Activated CD8-positive, alpha-beta memory T cell treated with anti-CD3 and anti-CD28 coated beads, Interleukin-2, amount 50 U/mL, for 1 hour (primary cell): ENCODE measurements around the gene ST3GAL2.

Experiments
- DNase-seq: peaks from one replicate; pipeline ENCODE4 v3.0.0-alpha.2; 2020; ENCODE audit errors: extremely low read depth

The ST3GAL2 gene

GRCh38 chr16:70438969-70439862 is at the start of gene ST3GAL2:
Gene ST3GAL2, minus strand, starts transcription at chr16:70439100. Its CDS starts 40,570 bp downstream, at chr16:70398530.
- DNase-seq, result peak; percentile 63

GRCh38 chr16:70484867-70485266 is 46.0 kb upstream of the ST3GAL2 start:
- no peak for DNase-seq

DNA sequence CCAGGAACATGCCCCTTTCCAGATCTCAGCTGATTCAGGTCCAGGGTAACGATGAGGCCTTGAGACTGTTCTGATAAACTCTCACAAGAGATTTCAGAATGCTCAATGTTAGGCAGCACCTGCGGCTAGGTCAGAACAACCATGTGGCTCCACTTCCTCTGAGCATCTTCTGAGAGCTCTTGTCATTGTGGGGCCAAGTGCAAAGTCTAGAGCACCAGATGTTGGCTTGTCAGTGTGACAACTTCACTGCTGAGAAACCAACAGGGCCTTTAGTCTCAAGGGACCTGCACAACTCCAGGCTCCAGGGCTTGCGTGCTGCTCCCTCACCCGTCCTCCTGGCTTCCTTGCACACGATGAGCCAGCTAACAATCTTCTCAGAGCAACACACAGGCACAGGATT is 44.5 kb upstream of the ST3GAL2 start:
- DNase-seq, result no peak

GRCh38 chr16:70482624-70483023 is 43.7 kb upstream of the ST3GAL2 start:
- DNase-seq, result no peak

DNA sequence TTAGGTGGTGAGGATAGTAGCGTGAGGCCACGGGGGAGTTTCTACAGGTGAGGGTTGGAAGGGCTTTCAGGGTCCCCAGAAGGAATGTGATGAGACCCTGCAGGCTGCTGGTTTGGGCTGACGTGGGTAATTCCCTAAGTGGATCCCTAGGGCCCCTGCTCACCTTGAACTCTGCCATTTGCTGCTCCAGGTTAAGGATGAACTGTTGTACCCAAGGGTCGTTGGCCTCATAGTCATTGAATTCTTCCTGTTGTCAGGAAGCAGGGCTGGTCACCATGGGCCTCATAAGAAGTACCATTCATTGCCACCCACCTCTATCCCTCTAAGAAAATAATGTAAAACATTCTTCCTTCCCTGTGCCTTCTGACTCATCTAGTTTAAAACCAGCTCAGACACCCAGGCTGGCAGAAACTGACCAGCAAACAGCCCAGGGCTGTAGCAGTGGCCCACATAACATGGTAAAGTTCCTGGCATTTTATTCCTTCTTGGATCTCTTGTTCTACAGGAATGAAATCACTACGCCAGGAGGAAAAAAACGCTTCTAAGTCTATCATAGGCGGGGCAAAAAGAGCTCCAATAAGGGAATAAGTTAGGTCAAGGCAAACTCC is 43.1 kb upstream of the ST3GAL2 start:
- no peak for DNase-seq

DNA sequence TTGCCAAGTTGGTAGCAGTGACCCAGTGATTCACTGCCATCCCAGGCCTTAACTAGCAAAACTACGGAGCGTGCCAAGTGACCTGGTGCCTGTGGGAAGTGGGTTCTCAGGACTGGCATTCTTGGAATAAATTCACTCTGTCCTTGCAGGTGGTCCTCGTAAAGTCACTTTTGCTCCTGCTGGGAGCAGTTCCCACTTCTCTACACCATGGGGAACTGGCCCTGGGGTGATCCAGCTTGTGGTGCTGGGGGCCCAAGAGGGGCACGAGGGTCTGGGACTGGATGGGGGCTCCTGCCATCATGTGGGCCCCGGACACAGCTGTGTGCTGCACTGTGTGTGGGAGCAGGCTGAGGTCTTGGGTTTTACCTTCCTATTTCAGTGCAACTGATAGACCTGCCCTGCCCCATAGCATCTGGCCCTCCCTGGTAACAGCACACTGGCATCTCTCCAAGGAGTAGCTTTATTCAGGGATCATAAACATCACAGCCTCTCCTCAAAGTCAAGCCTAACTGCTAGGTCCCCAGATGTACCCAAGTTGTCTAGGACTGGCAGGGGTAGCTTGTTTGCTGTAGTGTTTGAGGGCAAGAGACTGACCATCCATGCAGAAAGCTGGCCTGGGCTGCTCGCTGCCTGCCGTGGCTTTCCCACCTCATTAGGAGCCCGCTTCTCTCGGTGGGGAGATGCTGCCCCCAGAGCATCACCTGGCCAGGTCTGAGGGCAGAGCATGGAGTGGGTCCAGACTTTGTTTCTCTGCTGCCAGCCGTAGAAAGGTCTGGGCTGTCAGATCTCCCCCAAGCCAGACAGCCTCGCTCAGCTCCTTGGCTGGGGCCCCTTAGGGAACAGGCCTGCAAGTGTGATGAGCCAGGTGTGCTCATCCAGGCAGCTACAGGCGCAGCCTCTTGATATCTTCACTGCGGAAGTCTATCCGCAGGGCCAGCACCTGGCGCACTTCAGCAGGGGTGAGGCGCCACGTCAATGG is 41.5 kb upstream of the ST3GAL2 start:
- DNase-seq, result no peak

DNA sequence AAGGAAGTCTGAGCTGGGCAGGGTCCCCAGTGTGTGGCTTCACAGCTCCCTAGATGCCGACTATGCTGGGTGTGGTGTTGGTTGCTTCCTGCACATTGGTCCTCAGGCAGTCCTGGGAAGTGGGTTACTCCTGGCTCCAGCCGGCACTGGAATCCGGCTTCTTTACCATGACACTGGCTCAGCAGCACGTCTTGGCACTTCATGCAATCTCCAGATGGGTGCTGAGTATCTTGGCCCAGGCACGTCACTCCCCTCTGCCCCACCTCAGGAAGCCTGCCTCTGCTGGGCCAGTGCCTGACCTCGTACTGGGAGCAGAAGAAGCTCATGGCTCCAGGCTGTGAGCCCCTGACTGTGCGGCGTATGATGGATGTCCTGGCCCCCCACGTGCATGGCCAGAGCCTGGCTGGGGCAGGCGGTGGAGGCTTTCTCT is 40.0 kb upstream of the ST3GAL2 start:
- no peak for DNase-seq

DNA sequence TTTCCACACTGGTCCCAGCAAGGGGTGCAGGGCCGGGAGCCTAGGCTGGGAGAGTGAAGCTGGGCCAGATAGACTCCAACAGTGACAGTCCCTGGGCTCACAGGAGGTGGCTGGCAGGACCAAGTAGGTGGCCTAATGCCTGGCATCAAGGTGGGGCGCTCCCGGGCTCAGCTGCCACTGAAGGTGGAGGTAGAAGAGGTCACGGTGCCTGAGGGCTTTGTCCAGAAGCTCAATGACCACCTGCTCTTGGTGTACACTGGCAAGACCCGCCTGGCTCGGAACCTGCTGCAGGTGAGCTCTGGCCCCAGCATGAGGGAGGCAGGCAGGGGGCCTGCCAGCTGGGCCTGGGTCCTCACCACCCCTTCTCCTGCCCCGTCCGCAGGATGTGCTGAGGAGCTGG is 39.3 kb upstream of the ST3GAL2 start:
- DNase-seq, result no peak

GRCh38 chr16:70476272-70477020 is 37.5 kb upstream of the ST3GAL2 start:
- DNase-seq, result no peak

DNA sequence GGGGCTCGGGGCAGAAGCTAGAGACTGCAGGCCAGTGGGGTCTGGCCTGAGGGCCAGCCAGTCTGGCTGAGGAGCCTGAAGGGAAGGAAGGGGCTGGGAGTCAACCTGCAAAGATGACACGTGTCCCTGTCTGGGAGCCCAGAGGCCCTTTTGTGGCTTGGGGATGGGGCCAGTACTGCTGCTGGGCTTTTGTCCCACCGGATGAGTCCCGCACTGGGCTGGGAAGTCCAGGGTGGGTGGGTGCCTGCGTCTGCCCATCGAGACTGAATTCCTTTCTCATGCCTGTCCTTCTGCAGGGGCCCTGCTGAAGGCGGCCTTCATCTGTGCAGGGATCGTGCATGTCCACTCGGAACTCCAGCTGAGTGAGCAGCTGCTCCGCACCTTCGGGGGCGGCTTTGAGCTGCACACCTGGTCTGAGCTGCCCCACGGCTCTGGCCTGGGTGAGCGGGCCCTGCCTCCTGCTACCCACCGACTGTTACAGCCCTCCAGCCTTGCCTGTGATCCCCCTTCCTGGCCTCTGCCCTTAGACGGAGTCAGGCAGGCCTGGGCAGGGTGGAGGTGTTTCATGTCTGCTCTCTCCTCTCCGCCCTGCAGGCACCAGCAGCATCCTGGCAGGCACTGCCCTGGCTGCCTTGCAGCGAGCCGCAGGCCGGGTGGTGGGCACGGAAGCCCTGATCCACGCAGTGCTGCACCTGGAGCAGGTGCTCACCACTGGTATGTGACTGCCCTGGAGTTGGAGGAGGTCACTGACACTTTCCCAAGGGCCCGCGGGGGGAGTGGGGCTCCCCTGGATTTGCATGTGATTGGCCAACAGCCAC is 36.4 kb upstream of the ST3GAL2 start:
- no peak for DNase-seq

DNA sequence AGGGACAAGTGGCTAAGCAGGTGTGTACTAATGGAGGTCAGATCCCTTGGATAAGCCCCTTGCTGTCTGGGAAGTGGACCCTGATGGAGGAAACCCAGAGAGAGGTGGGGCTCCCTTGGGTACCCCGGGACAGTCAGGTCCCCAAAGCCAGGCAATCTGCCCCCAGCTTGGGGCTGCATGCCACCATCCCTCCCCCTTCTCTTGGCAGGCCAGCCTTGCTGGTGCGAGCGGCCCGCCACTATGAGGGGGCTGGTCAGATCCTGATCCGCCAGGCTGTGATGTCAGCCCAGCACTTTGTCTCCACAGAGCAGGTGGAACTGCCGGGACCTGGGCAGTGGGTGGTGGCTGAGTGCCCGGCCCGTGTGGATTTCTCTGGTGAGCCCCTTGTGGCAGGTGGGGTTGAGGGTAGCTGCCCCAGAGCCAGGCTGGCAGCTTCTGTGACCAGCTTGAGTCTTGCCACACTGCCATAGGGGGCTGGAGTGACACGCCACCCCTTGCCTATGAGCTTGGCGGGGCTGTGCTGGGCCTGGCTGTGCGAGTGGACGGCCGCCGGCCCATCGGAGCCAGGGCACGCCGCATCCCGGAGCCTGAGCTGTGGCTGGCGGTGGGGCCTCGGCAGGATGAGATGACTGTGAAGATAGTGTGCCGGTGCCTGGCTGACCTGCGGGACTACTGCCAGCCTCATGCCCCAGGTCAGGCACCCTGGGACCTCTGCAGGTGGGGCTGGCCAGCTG is 35.6 kb upstream of the ST3GAL2 start:
- no peak for DNase-seq

GRCh38 chr16:70473446-70474319 is 34.8 kb upstream of the ST3GAL2 start:
- DNase-seq, result no peak

- no peak for DNase-seq
Observed at GRCh38 chr16:70472786-70473433, 34.0 kb upstream of the ST3GAL2 start.

DNA sequence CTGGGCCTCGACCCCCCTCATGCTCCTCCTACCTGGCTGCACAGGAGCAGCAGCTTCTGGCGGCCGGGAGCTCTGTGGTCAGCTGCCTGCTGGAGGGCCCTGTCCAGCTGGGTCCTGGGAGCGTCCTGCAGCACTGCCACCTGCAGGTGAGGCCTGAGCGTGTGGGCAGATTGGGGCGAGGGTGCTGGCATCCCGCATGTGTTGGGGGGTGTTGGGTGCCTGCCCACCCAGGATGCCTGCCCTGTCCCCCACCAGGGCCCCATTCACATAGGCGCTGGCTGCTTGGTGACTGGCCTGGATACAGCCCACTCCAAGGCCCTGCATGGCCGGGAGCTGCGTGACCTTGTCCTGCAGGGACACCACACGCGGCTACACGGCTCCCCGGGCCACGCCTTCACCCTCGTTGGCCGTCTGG is 32.0 kb upstream of the ST3GAL2 start:
- DNase-seq, result no peak

- no peak for DNase-seq
Observed at GRCh38 chr16:70470141-70470926, 31.4 kb upstream of the ST3GAL2 start.

DNA sequence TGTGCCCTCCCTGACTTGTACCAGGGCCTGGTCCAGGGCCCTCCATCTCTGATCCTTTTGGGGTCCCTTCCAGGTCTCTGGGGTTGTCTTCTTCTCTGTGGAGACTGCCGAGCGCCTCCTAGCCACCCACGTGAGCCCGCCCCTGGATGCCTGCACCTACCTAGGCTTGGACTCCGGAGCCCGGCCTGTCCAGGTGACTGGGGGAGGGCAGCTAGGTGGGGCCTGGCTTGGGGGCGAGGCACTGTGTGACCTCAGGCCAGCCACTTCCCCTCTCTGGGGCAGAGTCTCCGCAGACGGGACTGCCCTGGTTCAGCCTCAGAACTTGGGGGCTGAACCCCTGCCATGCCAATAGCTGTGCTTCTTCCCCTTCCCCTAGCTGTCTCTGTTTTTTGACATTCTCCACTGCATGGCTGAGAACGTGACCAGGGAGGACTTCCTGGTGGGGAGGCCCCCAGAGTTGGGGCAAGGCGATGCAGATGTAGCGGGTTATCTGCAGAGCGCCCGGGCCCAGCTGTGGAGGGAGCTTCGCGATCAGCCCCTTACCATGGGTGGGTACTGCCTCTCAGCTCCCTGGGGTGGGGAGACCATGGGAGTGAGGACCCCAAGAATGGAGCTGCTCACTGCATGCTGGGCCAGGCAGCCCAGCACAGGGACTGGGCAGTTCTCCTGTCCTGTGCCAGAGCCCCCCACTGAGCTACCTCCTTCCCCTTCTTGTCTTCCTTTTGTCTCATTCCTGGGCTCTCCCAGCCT is 30.1 kb upstream of the ST3GAL2 start:
- DNase-seq, result no peak

DNA sequence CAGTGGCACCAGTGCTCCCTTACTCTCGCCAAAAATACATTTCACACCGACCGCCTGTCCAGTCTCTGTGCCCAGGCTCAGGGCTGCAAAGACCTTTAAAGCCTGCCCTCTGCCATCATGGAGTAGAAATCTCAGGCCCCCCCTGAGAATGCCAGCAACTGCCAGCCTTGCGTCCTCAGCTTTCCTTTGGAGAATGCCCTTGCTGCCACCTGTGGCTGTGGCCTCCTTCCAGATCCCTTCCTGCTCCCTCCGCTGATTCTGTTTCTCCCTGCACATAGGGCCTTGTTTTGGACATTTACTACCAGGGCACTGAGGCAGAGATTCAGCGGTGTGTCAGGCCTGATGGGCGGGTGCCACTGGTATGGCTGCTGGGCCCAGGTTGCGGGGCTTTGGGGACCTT is 28.7 kb upstream of the ST3GAL2 start:
- no peak for DNase-seq
